ENCODE measurements around the gene ETNPPL.

DNA sequence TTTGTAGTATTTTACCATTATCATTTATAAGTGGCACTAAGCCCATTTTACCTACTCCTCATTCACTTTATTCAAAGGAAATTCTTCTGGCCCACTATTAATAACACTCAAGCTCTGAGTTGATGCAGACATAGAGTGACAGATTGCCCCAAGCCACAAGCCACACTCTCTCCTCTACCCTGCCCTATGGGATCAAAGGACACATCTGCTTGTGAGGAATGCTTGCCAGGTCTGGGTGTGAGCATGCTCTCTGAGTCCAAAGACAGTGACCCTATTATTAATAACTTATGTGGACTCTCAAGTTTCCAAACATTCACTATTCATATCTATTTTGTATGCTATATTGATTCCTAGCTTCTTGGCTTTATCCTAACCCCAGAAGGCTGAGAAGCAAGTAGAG is 18.5 kb downstream of the ETNPPL start:
- no peak for TF ChIP-seq TAF1 (IDR thresholded peaks at IDR 0.05; ENCODE audit: low read depth, low read length)
- TF ChIP-seq POLR2A (IDR thresholded peaks at IDR 0.05; ENCODE audit: low read depth, low read length), result no peak
